Erythroblast (primary cell): ENCODE results near the gene LRRC28.

Experiments used
- GATA1 ChIP-seq: IDR thresholded peaks from 2 replicates; pipeline ENCODE4 v1.6.1; 2011; ENCODE audit warnings: low read depth, mild to moderate bottlenecking, control low read depth, low read length, moderate library complexity
- POLR2A ChIP-seq: IDR thresholded peaks from 2 replicates; pipeline ENCODE4 v1.6.1; 2011; ENCODE audit warnings: mild to moderate bottlenecking, low read length

GRCh38 chr15:99411234-99411633 lies 160.0 kb downstream of the LRRC28 start:
- TF ChIP-seq POLR2A: no peak
- no peak for TF ChIP-seq GATA1
